GM12878 (cell line): ENCODE results near the gene CLDN19.

Experiments used
- CEBPB ChIP-seq, 2 experiments: fragments of 150-350 bp in 1 of 2; IDR thresholded peaks; 2 replicates each; pipeline ENCODE4 v1.6.1; 2012 to 2014; ENCODE audit warnings: low read depth in 2 of 2, low read length in 2 of 2, borderline replicate concordance in 1 of 2, inconsistent platforms in 1 of 2
- CTCF ChIP-seq, 3 experiments: IDR thresholded peaks in 2 of 3; conservative IDR thresholded peaks in 1 of 3; 2 replicates each; pipeline ENCODE4 v1.5.1; 2011; ENCODE audit warnings: low read depth in 3 of 3, low read length in 3 of 3, mild to moderate bottlenecking in 3 of 3, control low read depth in 2 of 3, moderate library complexity in 2 of 3, inconsistent platforms in 1 of 3, mixed read lengths in 1 of 3; ENCODE audit not compliant: control insufficient read depth in 2 of 3, insufficient read depth in 1 of 3; ENCODE audit errors: extremely low read depth in 1 of 3
- EZH2 ChIP-seq: IDR thresholded peaks from 2 replicates; pipeline ENCODE4 v1.6.1; 2012; ENCODE audit warnings: low read depth, mild to moderate bottlenecking, control low read depth, inconsistent platforms, low read length, borderline replicate concordance; ENCODE audit not compliant: control insufficient read depth
- FOS ChIP-seq: IDR thresholded peaks from 3 replicates; pipeline ENCODE4 v1.6.1; 2011; ENCODE audit warnings: borderline replicate concordance; ENCODE audit not compliant: insufficient read length; ENCODE audit errors: extremely low read depth
- FOXM1 ChIP-seq: IDR thresholded peaks from 2 replicates; pipeline ENCODE4 v1.6.1; 2012; ENCODE audit warnings: low read depth, mild to moderate bottlenecking, inconsistent platforms, low read length, moderate library complexity
- NFYA ChIP-seq: IDR thresholded peaks from 2 replicates; pipeline ENCODE4 v1.6.1; 2011; ENCODE audit warnings: low read depth, mild to moderate bottlenecking, low read length, improper control_type of control experiment, borderline replicate concordance
- POLR2A ChIP-seq: IDR thresholded peaks from 2 replicates; pipeline ENCODE4 v1.6.1; 2011; ENCODE audit warnings: low read depth, mild to moderate bottlenecking, low read length
- RELA ChIP-seq: fragments of 450-650 bp; IDR thresholded peaks from 2 replicates; pipeline ENCODE4 v1.8.0; 2014; ENCODE audit warnings: borderline replicate concordance; ENCODE audit not compliant: partially characterized antibody
- REST ChIP-seq: IDR thresholded peaks from 2 replicates; pipeline ENCODE4 v1.6.1; 2012; ENCODE audit warnings: mild to moderate bottlenecking, low read depth, low read length
- TAF1 ChIP-seq: IDR thresholded peaks from 2 replicates; pipeline ENCODE4 v1.6.1; 2011; ENCODE audit warnings: mild to moderate bottlenecking, low read depth, low read length, borderline replicate concordance
- USF1 ChIP-seq: IDR thresholded peaks from 2 replicates; pipeline ENCODE4 v1.6.1; 2011; ENCODE audit warnings: borderline replicate concordance, low read depth, mild to moderate bottlenecking, moderate library complexity, mixed read lengths, low read length; ENCODE audit not compliant: insufficient read depth; ENCODE audit errors: extremely low read length

- no peak for TF ChIP-seq FOS
- no peak; a peak in 1 of 6 replicates for TF ChIP-seq CTCF (IDR thresholded peaks at IDR 0.05 in 2 of 3, conservative IDR thresholded peaks at IDR 0.05 in 1 of 3; ENCODE audit: control insufficient read depth in 2 of 3, extremely low read depth in 1 of 3, insufficient read depth in 1 of 3, low read depth in 3 of 3, low read length in 3 of 3)
- no peak for TF ChIP-seq TAF1
- TF ChIP-seq POLR2A = no peak
- TF ChIP-seq FOXM1 = no peak
- TF ChIP-seq NFYA = no peak
- no peak for TF ChIP-seq CEBPB (IDR thresholded peaks at IDR 0.05; ENCODE audit: borderline replicate concordance in 1 of 2, low read depth in 2 of 2, low read length in 2 of 2)
- no peak for TF ChIP-seq EZH2
- TF ChIP-seq USF1 = no peak
- no peak for TF ChIP-seq RELA
- TF ChIP-seq REST = no peak
Measured at GRCh38 chr1:42759114-42759513, 19.1 kb upstream of the CLDN19 start.
